HG03469 (cell line): ENCODE data around the gene AFG1L.
"Not testable (repeated sequence)": the region's sequence is repeated elsewhere in the genome, so short reads cannot be mapped to it uniquely, and the experiment has no call there.

Source experiments
- ATAC-seq: cut with Tn5 transposase; IDR thresholded peaks from one replicate; pipeline ENCODE4 v1.9.1; 2021; ENCODE audit warnings: mild to moderate bottlenecking, moderate library complexity, moderate number of reproducible peaks; ENCODE audit not compliant: unreplicated experiment

AFG1L gene

DNA sequence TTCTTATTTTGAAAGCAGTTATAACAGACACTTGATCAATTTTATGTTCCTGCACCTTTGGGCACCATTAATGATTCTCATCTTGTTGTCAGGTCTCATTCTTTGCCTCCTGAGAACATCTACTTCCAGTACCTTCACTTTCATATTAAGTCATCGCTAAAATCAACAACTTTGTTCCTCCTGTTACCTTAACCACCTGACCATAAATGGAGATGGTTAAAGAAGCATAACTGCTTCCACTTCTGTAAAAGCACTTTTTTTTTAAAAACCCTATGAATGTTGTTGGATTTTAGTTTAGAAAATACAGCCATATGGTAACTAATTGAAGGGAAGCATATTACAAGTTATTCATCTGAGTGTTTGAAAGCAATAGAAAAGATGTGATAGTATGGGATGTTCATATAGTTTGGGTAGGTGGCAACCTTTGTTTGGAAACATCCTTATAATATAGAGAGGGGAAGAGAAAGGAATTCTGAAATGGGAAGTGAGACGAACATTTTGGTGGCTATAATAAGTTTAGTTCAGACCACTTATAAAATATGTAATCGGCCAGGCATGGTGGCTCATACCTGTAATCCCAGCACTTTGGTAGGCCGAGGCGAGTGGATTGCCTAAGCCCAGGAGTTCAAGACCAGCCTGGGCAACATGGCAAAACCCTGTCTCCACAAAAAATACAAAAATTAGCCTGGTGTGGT lies 53.9 kb downstream of the AFG1L start:
- ATAC-seq: peak; percentile 99

DNA sequence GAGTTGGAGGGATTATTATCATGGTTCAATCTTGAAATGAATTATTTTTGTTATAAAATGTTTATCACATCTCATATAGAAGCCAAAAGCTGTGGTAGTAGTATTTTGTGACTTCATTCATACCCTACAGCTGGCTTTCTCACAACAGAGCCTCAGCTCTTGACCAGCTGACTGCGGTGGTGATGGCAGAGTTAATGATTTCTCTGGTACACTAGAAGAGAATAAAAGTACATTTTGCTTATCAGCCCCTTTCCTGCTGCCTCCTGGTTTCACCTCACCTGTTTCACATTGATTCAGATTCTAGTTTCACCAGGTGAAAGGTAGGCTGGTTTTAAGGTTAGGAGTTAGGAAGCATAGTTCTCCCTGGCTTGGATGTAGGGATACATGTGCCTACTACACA lies 55.7 kb downstream of the AFG1L start:
- no peak for ATAC-seq

DNA sequence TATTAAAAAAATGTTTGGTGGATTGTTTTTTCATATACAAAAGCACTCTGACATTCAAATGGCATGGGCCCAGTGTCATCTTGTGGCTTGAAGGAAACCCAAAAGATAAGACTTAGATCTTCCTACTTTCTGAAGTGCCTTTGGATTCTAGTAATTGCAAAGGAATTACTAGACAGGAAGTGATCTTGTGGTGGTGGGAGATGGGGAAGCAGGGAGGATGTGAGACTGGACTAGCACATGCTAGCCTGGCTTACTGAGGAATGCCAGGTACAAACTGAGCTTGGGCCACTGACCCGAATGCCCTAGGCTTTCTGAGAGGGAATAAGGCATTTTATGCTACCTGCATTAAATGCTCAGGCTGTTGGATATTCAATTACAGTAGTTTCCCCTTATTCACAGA lies 59.0 kb downstream of the AFG1L start:
- no peak for ATAC-seq

DNA sequence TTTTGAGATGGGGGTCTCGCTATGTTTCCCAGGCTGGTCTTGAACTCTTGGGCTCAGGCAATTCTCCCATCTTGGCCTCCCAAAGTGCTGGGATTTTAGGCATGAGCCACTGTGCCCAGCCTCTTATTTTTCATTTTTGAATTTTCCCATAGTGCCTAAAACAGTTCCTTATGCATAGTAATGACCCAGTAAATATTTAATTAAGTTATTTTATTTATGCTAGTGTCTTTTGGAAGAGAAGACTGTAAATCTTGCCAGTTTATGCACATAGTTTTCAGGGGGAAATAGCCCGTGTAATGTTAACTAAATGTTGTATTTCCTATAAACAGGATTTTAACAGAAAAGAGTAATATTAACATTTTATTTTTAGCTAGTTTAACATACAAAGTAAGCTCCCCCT lies 60.3 kb downstream of the AFG1L start:
- no peak for ATAC-seq

DNA sequence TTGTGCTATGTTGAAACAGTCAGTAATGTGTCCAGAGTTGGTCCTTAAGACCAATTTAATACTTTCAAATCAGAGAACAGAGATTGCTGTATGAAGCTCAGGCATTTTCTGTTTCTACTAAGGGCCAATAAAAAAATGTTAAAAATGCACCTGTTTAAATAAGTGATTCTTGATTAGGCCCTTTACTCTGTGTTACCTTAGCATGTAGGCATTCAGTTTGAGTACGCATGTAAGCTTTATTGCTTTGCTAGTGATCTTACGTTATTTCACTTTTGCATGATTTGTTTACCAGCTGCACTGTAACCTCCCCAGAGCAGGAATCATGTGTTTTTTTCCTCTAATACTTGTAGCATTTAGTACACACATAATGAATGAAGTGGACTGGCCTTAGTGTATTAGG lies 61.0 kb downstream of the AFG1L start:
- ATAC-seq: no peak

DNA sequence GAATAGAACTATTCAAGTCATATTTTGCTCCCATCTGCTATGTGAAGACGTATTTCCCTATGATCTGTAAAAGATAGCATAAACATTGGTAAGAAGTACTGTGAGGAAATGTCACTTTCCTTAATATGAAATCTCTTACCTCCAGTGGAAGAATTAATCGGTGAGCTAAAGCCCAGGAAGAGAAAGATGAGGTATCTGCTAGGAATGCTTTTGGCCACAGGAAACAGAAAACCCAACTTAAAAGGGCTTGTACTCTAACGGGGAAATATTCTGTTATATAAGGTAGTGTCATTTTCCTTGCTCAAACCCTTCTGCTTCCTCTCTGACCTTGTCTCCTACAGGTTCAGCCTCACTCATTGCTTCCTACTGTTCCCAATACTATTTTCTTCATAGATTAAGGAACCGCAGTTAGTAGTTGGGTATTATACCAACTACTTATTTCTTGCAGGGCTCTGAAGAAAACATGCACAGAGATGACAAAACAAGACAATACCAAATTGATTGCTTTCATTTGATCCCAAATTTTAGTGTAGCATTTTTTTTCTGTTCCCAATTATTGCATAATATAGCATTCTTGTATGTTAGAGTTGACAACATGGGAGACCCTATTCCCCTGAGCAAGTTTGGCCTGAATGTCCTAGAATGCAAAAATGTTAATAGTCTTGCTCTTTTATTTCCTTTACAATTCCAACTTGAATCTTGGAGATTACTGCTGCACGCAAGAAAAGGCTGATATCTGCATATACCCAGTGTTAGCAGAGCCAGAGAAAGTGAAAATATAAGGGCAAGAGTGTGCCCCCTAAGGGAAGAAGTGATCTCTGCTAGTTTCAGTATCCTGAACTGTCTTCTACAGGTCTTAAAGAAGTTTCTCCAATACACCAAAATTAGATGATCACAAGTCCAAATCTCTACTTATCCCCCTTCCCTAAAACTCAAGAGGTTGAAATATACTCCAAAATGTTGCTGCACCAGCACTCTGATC lies 65.3 kb downstream of the AFG1L start:
- no peak for ATAC-seq

DNA sequence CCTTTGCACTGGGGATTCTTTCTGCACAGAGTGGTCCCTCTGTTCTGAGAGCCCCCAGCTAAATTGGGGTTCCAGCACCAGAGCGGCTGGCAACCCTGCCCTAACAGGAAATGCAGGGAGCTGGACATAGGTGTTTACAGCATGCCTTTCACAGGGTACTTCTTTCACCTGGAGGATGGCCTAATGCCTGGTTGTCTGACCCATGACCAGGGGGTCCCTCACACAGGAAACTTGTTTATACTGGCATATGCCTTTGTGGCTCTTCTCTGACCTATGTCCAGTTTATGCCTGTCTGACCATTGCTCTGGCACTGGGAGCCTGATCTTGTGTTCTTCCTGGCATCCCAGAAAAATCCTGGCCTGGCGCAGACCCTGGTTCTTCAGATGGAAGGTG lies 66.1 kb downstream of the AFG1L start:
- ATAC-seq: no peak

DNA sequence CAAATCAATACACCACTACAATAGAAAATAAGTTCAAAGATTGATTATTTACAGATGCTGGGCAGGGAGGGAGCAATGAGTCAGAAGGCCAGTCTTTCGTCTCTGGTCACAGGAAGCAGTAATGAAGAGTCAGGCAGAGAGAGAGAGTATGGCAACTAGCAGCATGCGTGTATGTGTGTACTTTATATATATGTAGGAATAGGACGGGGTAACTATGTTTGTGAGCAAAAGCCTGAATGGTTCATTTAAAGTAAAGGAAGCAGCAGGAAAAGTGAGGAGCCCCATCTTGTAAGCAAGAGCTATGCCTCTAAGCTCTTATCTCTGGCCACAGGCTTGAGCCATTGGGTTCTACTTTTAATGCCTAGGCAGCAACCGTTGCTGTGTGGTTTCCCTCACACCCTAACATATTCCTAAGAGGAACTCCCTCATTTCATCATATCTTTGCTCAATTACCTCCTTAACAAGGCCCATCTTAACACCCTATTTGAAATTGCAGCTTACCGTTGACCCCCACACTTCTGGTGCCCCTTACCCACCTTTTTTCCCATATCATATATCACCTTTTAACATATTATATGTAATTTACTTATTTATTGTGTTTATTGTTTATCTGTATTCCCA lies 66.6 kb downstream of the AFG1L start:
- ATAC-seq: no peak

DNA sequence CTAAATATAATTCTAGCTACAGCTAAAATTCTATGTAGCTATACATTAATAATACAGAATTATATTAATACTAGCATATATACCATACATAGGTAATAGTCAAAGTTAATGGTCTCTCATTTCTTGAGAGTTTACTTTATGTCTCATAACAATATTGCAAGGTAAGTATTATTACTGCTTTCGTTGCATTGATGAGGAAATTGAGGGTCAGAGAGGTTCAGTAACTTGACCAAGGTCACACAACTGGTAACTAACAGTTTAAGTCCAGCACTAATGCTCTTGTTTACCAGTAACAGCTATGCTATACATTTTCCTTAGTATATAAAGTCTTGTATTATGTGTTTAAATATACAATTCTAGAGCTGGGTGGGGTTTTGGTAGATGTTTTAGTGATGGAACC lies 67.6 kb downstream of the AFG1L start:
- ATAC-seq: no peak

DNA sequence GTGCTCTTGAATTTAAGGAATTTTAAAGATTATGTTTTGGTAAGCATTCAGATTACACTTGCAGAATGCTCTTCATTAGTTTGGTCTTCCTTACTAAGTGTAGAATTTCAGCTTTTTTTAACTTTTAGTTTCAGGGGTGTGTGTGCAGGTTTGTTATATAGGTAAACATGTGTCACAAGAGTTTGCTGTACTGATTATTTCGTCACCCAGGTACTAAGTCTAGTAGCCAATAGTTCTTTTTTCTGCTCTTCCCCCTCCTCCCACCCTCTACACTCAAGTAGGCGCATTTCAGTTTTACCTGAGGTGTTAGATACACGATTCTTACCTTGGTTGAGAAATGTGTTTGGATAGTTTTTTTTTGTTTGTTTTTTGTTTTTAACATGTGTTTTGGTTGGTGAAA lies 68.3 kb downstream of the AFG1L start:
- no peak for ATAC-seq

DNA sequence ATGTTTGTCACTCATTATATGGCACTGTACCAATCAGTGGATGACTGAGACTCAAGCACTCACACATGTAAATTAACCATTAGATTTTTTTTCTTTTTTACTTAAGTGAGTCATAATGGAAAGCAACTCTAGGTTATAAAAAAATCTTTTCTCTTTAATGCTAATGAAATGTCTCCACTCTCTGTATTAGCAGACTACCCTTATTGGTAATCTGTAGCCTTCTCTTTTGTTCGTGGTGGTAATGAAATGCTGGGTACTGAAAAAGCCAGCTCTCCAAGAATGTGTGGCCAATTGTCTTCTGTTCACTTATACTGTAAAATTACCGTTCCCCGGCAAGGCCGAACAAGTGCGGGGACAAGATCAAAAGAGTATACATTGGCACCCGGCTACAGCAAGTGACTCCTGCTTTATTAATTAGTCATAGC lies 69.0 kb downstream of the AFG1L start:
- no peak for ATAC-seq

DNA sequence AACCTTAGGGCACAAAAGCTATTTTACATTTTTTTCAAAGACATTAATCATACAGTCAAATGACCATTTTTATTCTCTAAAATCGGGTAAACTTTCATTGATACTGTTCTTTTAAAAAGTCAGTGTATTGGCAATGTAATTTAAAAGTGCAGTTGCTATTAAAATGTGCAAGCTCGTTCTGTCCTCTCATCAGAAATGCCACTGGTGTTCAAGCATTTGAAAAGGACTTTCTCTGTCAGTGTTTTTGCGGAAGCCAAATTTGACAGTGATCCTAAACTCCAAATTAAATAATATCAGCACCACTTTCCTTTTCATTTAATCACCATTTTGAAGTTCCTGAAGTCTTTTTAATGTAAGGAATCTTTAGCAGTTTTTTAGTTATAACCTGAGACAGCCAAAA lies 69.6 kb downstream of the AFG1L start:
- ATAC-seq: no peak

DNA sequence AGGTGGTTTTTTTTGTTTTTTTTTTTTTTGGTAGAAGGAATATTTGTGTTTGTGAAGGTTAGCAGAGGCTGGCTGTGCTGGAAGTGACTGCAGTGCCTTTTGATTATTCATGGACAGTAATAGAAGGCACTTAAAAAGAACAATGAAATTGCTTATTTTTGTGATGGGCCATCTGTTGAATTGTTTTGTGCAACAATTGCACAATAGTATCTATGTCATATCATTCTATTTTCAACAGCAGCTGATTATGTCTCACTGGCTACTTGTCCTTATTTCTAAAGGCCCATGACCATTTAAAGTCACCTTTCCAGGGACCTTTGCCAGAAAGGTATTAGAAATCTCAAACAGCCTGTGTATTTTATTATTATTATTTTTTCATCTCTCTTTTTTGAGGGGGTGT lies 70.6 kb downstream of the AFG1L start:
- no peak for ATAC-seq

DNA sequence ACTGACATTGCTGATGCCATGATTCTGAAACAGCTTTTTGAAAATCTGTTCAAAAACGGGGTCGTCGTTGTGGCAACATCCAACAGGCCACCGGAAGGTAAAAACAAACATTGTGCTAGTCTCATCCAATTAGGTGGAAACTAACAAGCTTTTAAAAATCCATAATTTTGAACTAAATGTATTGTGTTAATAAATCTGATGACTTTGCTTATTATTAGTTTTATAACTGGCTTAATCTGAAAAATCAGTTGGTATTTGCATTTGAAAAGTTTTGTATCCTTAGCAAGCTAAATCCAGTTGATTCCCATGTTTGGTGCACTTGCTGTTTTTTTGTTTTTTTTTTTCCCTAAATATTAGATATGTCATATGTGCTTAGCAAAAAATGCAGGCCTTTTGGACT lies 71.4 kb downstream of the AFG1L start:
- ATAC-seq: no peak

DNA sequence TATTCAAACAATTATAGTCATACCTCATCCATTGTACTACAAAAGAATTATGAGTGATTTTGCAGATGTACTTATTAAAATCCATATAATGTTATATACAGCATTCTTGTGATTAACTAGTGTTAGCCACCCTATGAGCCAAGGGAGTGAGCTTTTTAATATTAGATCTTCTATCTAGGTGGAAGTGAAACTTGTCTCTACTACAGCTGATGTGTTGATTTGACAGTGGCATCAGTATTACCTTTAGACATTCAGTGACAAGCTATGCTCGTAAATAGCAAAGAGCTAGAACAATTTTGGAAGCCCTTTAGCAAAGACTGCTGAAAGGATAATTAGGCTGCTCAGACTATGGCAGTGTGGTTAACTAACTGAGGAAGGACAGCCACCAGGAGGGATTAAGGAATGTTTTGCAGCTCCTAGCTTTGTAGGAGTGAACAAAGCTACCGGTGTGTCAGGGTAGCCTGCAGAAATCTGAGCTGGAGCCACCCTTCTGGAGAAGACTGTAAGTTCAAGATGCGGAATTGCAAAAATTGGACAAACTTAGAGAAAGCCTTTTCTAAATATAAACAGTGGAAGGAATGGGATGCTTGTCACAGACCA lies 73.7 kb downstream of the AFG1L start:
- ATAC-seq: no peak

DNA sequence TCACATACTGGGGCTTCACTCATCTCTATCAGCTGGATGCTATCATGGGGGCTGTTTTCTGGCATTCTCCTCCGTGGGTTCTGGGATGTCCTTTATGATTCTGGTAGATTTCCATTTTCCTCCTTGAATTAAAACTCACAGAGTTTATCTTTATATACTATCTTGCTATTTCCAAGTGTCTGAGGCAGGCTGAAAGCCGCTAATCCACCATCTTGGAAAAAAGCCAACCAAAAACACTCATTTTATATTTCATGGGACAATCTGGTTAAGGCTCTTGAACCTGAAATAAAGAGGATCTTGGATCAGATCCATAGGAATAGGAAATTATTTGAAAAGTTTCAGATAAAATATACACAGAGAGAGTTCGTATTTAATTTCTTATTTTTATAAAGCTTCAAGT lies 86.0 kb downstream of the AFG1L start:
- no peak for ATAC-seq

DNA sequence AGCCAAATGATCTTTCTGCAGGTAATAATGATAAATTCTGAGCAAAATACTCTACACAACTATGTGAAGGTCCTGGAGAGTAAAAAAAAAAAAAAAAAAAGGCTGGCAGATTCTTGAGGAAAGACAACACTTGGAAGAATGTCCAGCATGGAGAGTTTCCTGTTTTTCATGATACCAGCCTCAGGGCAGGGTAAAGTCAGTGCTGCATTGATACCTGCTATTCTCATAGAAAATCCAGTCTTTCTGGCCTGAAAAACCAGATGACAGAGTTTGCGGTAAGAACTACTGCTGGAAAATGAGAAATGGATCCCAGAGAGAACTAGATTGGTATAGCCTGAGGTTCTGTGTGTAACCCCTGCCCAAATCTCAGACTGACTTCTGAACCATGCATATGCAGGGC lies 89.1 kb downstream of the AFG1L start:
- no peak for ATAC-seq

DNA sequence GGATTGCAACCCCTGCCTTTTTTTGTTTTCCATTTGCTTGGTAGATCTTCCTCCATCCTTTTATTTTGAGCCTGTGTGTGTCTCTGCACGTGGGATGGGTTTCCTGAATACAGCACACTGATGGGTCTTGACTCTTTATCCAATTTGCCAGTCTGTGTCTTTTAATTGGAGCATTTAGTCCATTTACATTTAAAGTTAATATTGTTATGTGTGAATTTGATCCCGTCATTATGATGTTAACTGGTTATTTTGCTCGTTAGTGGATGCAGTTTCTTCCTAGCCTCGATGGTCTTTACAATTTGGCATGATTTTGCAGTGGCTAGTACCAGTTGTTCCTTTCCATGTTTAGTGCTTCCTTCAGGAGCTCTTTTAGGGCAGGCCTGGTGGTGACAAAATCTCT lies 94.3 kb downstream of the AFG1L start:
- ATAC-seq: not testable (repeated sequence)

DNA sequence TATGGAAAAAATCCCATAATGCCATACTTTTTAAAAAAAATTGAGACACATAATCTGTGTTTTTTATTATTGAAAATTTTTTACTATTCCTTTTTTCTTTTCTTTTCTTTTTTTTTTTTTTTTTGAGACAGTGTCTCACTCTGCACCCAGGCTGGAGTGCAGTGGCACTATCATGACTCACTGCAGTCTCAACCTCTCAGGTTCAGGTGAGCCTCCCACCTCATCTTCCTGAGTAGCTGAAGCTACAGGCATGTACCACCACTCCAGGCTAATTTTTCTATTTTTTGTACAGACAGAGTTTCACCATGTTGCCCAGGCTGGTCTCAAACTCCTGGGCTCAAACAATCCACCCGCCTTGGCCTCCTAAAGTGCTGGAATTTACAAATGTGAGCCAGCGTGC lies 100.4 kb downstream of the AFG1L start:
- no peak for ATAC-seq

DNA sequence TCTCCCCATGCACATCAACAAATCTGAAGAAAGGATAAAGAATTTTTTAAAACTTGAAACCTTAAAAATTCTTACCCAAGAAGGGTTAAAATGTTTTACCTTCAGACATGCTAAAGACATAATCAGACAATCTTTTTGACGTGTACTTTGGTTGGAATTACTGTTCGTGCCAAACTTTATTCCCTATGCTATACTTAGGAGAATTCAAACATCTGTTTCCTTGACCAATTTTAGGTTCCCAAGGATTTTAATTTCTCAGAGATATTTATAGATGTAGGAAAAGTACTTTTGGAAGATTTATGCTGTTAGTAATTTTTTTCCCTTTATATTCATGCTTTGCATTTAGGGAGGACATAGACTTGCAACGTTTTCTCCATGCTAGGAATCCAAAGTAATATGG lies 108.4 kb downstream of the AFG1L start:
- no peak for ATAC-seq

DNA sequence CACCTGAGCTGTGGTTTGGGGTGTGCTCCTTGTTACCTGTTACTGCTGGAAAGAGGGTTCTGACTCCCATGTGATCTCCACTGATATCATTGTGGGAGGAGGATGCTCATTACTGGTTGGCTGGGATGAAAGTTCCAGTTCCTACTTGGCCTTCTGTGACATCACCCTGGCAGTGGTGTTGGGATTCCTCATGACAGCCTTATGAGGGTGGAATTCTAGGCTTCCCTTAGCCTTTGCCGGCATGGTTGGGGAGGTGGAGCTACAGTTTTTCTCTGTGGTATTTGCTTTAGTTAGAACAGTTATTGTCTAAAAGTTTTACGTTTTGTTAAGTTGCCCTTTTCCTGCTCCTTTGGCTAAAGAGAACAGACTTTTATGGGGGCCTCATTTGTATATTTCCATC lies 112.1 kb downstream of the AFG1L start:
- no peak for ATAC-seq
